Left hindlimb (tissue), 1 donor: ENCODE data around the gene DIS3.
"Not testable (repeated sequence)": the region's sequence is repeated elsewhere in the genome, so short reads cannot be mapped to it uniquely, and the experiment has no call there.

Source experiments
- DNase-seq: peaks from one replicate; pipeline ENCODE4 v3.0.0-alpha.2; 2018

Gene DIS3

DNA sequence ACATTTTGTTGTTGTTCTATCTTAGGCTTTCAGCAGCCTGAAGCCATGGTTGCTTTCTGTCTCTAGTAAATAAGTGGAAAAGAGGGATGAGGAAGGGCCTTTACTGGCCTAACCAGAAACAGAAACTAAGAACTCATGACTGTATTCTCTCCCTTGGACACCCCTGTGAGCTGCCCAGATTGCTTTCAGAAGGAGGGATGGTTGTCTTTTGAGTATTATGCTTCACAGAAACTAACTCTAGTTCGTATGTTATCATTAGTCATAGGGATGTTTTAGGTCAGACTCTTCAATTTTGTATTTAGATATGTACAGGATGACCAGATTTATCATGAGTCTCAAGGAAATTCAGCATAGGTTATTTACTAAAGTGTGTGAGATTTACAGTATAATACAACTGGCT, 36.4 kb downstream of the DIS3 start:
- no peak for DNase-seq

DNA sequence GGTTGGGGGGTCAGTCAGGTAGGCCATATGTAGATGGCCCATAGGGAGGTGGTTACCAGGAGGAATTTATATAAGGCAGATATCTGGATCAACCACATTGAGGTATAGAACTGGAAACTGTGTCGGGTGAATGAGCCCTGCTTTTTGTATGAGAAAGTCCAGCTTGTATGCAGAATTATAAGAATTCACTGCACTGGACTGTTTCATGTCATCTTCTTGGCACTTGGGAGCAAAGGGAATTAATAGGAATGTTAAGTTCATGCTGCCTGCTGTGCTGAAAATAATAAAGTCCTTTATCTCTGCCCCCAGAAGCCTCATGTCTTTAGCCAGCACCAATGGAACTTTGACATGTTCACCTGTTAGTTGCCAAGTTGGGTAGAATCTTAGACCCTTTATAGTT, 41.7 kb downstream of the DIS3 start:
- DNase-seq, result no peak

DNA sequence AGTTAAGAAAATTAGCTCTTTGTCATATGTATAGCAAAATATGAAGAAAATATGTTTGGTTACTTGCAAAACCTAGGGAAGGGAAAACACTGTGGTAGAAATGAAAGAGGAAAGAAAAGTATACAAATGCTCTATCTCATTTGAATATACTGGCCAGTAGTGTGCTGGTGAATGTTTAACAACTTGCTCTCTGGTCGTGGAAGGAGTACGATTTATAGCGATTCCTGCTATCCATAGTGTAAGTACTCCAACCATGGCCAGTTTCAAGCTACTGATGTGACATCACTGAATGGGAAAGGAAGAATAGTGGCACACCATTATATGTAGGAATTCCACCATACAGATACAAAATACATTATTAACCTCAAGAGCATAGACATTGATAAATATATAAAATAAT, 44.7 kb downstream of the DIS3 start:
- DNase-seq, result no peak

DNA sequence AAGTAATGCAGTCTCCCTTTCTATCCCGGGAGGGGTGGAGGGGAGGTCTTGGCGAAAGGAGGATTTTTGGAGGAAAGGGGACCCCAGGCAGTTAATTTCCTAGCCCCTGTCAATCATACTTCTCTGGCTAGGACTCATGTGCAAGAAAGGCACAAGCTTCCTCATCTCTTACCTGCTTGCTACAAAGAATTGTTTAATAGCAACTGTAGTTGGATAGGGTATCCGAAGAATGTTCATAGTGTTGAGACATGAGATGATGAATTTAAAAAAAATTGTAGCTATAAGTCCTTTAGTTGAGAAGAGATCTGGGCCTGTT, 53.5 kb downstream of the DIS3 start:
- no peak for DNase-seq

DNA sequence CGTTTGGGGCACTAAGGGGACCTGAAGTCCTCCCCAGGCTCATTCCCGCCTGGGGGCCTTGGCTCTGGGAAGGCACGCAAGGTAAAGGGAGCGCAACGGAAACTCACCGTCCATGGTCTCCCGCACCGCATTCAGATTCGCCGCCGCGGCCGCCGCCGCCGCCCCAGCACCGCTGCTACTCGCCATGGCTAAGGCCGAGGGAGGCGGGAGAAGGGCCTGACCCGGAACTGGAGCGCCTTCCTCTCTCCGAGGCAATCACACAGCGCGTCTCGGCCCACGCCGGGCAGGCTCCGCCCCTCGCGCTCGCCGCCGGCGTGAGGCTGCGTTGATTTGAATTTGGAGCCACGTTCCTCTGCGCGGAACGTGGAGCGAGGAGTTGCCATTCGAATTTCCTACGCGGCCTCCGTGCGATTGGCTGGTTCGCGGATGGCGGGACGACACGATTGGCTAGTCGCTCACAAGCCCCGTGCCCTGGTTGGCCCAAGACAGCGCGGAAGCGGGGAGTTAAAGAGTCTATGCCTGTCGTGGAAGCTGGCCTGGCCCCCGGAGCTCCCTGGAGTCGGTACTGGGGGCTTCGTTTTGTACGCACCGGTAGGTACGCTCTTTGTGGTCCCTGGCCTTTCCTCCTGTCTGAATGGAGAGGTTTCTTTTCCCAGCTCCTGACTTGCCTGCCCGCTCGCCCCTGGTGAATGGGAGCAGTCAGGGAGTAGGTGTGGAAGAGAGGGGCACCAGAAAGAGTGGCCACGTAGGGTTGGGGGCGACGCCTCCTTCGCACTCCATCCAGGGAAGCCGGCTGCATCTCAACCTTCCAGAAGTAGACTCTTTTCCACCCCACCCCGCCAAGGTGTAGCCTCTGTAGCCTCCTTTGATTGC, 54.0 kb downstream of the DIS3 start, which contains the start of the genes BORA and MZT1:
Gene BORA, plus strand, starts transcription at position 507 of the 873 bp plus-strand sequence. CDS start 1,018 bp downstream, outside the sequence.
Gene MZT1, minus strand, starts transcription at position 213 of the 873 bp plus-strand sequence. Its CDS starts 27 bp downstream, at position 186.
- DNase-seq, result peak; percentile 97

DNA sequence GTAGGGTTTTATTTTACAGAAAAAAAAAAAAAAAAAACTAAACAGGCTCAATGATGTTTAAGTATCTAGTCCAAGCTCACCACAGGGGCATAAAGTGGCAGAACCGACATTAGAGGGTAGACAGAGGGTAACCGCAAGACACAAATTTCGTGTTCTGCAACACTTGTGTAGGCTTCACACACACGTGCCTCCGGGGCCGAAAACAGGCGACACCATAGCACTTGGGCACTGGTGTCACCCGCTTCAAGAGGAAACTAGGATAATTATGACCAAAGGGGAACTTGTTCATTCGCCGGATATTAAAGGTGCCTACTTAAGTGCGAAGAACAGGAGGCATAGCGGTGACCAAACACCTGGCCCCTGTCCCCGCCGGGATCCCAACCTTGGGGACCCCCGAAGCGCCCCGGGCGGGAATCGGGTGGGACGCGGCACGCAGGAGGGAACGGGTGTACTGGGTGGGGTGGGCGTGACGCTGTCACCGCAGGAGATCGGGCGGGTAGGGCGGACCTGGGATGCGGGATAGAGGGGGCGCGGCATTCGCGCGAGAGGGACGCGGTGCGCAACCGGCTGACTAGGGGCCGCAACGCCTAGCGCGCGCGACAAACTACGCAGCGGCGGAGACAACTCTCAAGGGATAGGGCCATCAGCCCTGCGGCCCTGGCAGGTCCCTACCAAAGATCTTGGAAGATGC, 54.8 kb downstream of the DIS3 start:
- DNase-seq, result no peak

DNA sequence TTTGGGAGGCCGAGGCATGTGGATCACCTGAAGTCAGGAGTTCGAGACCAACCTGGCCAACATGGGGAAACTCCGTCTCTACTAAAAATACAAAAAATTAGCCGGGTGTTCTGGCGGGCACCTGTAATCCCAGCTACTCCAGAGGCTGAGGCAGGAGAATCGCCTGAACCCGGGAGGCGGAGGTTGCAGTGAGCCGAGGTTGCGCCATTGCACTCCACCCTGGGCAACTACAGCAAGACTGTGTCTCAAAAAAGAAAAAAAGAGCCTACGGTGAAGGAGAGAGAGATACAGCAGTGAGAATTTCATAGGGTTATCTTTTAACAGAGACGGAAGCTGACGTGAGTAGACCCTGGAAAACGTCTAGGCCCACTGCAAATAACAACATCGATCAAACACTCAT, 55.5 kb downstream of the DIS3 start:
- DNase-seq, result not testable (repeated sequence)

DNA sequence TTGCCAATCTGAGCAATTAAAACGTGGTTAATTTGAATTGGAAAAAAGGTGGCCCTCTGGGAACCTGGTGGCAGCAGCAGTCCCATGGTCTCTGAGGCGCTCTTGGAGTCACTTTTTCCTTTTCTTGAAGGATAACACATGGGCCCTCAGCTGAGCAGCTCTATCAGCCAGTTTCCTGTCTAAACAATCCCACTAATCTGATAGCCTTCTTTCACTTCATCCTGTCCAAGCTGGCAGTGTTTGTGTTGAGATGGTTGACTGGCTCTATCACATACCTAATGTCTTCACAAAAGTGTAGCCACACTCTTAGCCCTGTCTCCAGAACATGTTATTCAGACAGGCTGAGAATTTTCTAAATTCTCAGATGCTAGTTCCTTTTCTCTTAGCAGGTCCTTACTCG, 64.9 kb downstream of the DIS3 start:
- no peak for DNase-seq
